WTC11 (cell line): ENCODE results near the gene ACTRT2.

Experiments
- AFF4 ChIP-seq: sonication (generic); formaldehyde crosslinking; IDR thresholded peaks from 2 replicates; pipeline ENCODE4 v1.8.1; 2023; ENCODE audit warnings: mild to moderate bottlenecking, missing genetic modification reagents, borderline replicate concordance
- ATF2 ChIP-seq: sonication (generic); formaldehyde crosslinking; IDR thresholded peaks from 2 replicates; pipeline ENCODE4 v1.8.1; 2022; ENCODE audit warnings: low read depth, missing genetic modification reagents, borderline replicate concordance
- CTCF ChIP-seq: fragments of 200-600 bp; IDR thresholded peaks from 2 replicates; pipeline ENCODE4 v1.8.0; 2022; ENCODE audit warnings: antibody characterized with exemption
- USF2 ChIP-seq: sonication (generic); formaldehyde crosslinking; IDR thresholded peaks from 2 replicates; pipeline ENCODE4 v1.8.1; 2023; ENCODE audit warnings: mild to moderate bottlenecking, missing genetic modification reagents, moderate library complexity

GRCh38 chr1:3051270-3052268 lies 30.3 kb downstream of the ACTRT2 start:
- TF ChIP-seq ATF2 (CRISPR knock-in tag) = no peak
- TF ChIP-seq USF2 = no peak
- no peak for TF ChIP-seq AFF4
- no peak for TF ChIP-seq CTCF
